HG02884 (cell line): ENCODE results near the gene FARP2.
"Not testable (repeated sequence)": the region's sequence is repeated elsewhere in the genome, so short reads cannot be mapped to it uniquely, and the experiment has no call there.

Experiments used
- ATAC-seq: cut with Tn5 transposase; IDR thresholded peaks from one replicate; pipeline ENCODE4 v1.9.1; 2021; ENCODE audit warnings: mild to moderate bottlenecking, moderate library complexity; ENCODE audit not compliant: unreplicated experiment

The FARP2 gene, protein sequence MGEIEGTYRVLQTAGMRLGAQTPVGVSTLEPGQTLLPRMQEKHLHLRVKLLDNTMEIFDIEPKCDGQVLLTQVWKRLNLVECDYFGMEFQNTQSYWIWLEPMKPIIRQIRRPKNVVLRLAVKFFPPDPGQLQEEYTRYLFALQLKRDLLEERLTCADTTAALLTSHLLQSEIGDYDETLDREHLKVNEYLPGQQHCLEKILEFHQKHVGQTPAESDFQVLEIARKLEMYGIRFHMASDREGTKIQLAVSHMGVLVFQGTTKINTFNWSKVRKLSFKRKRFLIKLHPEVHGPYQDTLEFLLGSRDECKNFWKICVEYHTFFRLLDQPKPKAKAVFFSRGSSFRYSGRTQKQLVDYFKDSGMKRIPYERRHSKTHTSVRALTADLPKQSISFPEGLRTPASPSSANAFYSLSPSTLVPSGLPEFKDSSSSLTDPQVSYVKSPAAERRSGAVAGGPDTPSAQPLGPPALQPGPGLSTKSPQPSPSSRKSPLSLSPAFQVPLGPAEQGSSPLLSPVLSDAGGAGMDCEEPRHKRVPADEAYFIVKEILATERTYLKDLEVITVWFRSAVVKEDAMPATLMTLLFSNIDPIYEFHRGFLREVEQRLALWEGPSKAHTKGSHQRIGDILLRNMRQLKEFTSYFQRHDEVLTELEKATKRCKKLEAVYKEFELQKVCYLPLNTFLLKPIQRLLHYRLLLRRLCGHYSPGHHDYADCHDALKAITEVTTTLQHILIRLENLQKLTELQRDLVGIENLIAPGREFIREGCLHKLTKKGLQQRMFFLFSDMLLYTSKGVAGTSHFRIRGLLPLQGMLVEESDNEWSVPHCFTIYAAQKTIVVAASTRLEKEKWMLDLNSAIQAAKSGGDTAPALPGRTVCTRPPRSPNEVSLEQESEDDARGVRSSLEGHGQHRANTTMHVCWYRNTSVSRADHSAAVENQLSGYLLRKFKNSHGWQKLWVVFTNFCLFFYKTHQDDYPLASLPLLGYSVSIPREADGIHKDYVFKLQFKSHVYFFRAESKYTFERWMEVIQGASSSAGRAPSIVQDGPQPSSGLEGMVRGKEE

DNA sequence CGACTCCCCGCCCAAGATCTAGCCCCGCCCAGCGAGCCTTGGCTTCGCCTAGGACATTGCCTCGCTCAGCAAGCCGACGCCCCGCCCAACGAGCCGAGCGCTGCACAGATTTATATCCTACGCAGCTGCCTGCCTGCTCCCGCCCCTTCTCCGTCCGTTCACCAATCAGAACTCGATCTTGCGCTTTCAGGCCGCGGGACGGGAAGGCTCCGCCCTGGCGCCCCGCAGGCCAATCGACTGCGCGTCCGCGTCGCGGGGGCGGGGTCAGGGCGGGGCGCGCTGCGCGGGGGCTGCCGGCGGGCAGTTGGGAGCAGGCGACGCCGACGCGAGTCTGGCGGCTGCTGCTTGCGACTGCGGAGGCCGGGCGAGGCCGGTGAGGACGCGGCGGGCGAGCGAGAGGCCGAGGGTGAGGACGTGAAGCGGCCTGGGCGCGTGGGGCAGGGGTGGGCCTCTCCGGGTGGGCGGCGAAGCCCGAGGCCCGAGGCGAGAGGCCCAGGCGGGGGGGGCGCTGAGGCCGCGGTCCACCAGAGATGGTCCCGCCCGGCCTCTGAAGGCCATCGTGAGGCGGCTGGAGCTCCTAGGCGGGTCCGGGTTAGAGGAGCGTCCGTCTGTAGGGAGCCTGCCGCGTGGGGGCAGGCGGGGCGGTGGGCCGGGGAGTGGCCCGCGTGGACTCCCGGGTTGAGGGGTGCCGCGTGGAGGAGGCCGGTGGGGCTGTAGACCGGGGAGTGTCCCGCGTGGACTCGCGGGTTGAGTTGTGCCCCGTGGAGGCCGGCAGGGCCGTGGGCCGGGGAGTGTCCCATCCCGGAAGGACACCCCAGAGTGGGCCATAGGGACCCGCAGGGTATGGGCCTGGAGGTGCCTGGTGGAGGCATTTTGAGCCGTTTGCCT, at the start of gene FARP2:
Gene FARP2 (plus strand): TSS at position 303 of the 888 bp plus-strand sequence. CDS start 16,823 bp downstream, outside the sequence.
- ATAC-seq = peak; percentile 82

DNA sequence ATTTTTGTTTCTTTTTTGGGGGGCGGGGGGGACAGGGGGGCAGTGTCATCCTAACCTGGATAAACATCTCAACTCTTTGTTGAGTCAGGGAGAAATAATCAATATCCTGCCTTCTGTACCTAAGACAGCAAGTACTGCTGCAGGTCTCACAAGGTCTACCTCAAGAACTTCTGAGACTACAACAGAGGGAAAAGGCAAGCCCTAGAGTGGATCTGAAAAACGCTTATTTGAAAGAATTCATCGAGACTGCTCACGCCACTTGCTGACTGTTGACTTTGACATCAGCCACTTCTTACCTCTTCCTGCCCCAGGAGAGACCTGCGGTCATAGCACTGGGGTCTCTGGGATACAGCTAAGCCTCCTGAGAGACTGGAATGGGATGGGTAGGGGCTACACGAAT, 49.0 kb upstream of the FARP2 start:
- no peak for ATAC-seq

DNA sequence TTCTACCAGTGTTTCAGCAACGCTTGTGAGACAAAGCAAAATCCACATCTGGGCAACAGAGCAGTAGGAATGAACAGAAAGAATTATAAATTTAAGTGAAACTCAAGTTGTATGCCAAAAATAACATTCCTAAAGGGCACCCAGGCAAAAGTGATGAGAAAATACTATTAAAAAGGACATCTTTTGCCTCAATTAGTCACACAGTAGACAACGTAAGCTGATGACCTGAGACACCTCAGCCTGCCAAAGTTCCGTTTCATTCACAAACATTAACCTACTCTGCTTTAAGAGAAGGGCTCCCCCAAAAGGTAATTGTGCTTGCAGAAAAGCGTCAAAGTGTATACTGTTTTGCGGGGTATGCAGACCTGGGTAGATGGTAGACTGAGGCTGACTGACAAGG, 47.8 kb upstream of the FARP2 start:
- no peak for ATAC-seq

DNA sequence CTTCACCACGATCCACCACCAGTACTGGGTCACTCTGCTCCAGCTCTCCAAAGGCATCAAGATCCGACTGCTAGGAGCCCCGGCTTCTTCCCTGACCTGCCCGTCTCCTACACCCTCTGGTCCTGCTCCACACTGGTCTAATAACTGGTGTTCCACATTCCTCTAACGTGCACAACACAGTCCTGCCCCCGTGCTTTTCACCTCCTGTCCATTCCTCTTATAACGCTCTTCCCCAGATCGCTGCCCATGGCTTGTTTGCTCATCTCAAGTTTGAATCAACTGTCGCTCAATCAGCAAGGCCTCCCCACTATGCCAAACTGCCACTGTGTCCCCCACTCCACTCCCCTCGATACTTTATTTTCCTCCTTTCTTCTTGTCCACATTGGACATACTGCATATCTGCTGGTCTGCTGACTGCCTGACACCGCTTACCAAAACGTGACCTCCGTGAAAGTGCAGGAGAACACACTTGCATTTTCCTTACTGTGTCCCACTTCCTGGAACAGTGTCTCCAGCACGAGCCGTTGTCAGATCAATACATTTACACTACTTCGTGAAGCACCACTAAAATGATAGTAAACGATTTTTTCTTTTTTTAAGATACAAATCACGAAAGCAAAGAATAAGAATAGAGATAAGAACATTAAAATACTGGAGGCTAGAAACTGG, 47.1 kb upstream of the FARP2 start:
- no peak for ATAC-seq

- ATAC-seq = peak; percentile 34
Observed at GRCh38 chr2:241309684-241310117, 46.4 kb upstream of the FARP2 start.

GRCh38 chr2:241310917-241311566, 45.0 kb upstream of the FARP2 start:
- no peak for ATAC-seq

DNA sequence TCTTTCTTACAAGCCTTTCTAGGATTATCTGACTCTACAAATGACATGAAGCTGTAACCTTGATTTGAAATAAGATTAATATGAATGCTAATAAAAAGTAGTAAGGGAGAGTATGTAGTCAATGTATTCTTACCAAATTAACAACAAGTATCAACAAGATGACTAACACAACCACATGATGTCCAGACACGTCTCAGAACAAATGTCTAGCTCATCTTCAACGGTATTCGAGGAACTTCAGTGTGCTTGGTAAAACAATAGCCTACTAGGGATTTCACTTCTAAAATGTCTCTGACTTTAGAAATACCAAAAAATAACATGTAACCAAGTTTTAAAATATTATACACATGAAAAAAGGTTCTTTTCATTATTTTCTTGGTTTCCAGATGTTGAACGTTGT, 44.0 kb upstream of the FARP2 start:
- ATAC-seq = no peak

- ATAC-seq = no peak
Observed at GRCh38 chr2:241313543-241314095, 42.5 kb upstream of the FARP2 start.

DNA sequence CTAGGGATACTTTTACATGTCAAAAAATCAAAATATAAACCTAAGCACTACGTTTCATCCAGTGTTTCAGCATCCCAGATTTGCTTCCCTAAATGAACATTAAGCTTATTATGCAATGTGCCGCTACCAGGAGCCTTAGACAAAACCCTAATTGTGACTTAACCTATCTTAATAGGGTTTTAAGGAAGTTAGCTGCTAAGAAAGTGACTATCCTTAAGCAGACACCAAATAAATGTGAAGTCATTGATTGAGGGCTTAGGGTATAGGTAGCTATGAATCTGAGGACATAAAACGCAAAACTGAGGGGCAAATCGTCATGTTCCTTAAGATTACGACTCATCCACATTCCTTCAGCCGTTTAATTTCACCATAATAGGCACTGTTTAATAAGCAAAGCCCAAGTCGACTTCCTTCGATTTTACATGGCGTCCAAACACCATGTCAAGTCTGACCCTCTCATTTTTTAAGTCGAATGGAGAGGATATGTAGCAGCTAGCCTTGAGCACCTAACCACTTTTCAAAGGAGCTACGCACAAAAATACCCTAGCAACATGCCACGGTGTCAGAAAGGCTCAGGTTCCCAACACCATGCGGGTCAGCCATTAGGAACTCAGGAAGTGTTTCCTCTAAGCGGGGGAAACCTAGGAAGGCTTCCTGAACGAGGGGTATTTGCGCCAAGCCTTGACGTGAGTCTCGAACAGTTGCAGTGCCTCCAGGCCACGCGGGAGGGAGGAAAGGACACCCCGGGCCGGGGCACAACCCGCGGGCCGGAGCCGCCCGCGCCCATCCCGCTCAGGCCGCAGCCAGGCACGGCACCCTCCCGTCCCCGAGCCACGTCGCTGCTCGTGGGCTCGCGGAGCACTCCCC, 41.6 kb upstream of the FARP2 start:
- no peak for ATAC-seq

DNA sequence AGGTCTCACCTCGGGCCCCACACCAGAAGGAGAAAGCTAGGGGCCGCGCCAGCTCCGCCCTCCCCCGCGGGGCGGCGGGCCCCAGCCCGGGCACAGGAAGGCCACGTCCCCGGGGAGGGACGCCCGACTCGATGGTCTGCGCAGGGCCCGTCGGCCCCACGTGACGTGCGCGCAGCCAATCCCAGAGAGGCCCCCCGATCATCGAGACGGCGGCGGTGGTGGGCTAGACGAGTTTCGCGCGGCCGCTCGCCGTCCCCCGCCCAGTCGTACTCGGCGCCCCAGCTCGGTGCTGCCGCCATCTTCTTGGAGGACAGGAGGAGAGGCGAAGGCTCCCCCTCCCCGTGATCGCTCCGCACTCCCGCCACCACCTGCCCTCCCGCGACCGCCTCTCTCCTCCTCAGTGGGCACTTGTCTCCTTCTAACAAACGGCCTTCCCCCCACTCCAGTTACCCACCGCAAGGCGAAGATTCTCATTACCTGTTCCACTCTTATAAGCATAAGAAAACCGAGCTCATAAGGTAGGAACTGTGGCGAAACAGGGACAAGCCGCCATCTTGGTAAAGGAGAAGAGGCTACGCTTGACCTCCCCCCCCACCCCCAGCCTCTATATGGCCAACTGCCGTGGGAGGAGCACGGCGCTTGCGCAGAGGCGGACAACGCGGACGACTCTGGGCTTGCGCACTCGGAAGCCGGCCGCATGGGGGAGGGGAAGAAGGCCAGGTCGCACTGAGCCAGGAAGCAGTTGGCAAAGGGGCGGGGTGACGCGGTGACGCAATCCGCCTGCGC, 40.8 kb upstream of the FARP2 start, which contains the start of gene HDLBP:
Gene HDLBP (minus strand): TSS at position 580 of the 786 bp plus-strand sequence. CDS start 48,803 bp downstream, outside the sequence.
- ATAC-seq = peak; percentile 73

- ATAC-seq = peak; percentile 21
Observed at GRCh38 chr2:241315879-241316631, 40.0 kb upstream of the FARP2 start, which contains the start of gene SEPTIN2. Gene SEPTIN2 (plus strand): TSS chr2:241315925. CDS start chr2:241324233, 8,308 bp downstream.

DNA sequence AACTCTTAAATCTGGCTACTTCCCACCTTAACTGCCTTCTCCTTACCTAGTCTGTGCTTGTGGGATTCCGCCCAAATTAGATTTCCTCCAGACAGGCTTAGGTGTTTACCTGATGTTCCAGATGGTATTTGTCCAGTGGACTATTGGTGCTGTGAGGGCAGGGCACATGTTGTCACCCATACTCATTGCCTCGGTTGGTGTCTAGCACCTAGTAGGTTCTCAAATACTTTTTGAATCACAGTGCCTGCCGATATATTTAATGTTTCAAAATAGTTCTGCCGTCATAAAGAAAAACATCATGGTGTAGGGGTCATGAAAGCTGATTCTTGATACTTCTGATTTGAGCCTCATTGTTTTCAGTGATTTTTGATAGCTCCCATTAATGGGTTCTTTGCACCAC, 39.3 kb upstream of the FARP2 start:
- ATAC-seq = no peak

GRCh38 chr2:241317391-241317790, 38.7 kb upstream of the FARP2 start:
- ATAC-seq = no peak

DNA sequence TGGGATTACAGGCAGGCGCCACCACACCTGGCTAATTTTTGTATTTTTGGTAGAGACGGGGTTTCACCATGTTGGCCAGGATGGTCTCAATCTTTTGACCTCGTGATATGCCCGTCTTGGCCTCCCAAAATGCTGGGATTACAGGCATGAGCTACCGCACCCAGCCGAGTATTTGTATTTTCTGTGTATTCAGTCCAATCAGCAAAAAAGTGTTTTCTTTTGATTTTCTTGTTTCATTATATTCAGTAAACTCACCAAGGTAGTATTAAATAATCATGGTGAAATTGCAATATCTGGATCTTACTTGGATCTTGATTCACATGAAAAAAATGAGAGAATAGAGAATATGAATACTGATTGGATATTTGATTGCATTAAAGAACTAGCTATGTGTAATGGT, 37.3 kb upstream of the FARP2 start:
- ATAC-seq = not testable (repeated sequence)

DNA sequence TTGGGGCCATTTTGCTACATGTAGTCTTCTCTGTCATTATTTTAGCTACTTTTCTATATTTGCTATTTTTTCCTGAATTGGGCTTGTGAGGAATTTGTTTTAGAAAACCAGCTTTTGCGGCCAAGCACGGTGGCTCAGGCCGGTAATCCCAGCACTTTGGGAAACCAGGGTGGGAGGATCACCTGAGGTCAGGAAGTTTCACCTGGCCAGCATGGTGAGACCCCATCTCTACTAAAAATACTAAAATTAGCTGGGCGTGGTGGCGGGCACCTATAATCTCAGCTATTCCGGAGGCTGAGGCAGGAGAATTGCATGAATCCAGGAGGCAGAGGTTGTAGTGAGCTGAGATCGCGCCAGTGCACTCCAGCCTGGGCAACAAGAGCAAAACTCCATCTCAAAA, 35.7 kb upstream of the FARP2 start:
- no peak for ATAC-seq

DNA sequence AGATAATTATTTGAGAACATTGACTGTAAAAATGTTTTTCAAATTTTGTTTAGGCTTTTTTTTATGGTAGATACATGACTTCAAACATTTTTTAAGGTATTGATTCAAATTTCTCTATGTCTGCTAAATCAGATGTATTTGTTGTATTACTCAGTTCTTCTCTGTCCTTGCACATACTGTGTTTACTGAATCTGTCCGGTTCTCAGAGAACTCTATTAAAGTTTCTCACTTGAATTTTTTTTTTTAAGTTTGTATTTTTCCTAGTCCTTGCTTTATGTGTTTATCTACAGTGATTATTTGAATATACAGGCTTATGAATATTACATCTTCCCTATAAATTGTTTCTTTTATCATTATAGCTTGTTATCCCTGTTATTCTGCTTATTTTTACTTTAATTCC, 35.1 kb upstream of the FARP2 start:
- ATAC-seq = no peak
